Stimulated activated CD4-positive, alpha-beta T cell treated with anti-CD3 and anti-CD28 coated beads, Interleukin-2, amount 100 ng/mL, for 24 hours (primary cell): ENCODE data around the gene TTLL5.
A peak's percentile ranks its signal among the peaks of the same experiment; 100 is the strongest.

ENCODE experiments used
- DNase-seq, 2 donors: peaks; one replicate each; pipeline ENCODE4 v3.0.0-alpha.2; 2020

The TTLL5 gene

GRCh38 chr14:75976826-75977581 lies 316.0 kb downstream of the TTLL5 start:
- DNase-seq = no peak

DNA sequence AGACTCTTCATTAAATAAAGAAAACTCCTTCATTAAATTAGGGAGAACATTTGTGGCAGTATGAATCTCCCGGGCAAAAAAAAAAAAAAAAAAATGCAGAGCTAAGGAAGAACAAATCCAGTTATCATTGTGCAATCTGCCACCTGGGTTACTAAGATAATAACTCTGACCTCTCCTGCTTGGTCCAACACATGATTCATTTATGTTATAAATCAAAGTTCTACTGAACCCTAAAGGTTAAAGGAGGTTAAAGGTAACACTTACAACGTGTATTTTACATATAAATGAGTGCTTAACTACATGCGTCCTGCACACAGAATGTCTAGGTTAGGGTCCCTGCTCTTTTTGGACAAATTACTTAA lies 316.5 kb downstream of the TTLL5 start:
- DNase-seq = no peak

GRCh38 chr14:75978249-75978731 lies 317.2 kb downstream of the TTLL5 start:
- no peak for DNase-seq

DNA sequence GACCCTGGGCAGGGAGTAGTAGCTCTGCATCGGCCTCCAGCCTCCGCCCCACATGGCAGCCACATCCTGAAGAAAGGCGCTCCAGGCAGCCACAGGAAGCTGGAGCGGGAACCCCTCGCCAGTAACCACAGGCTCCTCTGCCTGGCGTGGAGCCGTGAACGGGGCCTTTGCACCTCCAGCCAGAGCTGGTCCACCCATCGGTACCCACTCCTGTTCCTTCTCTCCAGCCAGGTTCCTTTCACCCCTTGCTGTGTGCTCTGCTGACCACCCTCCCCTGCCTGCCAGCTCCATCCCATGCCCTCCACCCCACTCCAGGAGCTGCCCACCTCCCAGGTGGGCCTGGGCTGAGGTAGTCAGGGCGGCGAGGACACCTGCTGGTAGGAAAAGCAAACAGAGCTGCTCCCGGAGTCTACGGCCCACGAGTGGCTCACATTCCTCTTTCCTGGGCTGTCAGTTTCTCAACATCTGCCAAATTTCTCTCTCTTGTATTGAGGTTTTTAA lies 318.1 kb downstream of the TTLL5 start:
- peak; percentile 24 for DNase-seq

GRCh38 chr14:75979648-75980565 lies 318.9 kb downstream of the TTLL5 start:
- no peak for DNase-seq

DNA sequence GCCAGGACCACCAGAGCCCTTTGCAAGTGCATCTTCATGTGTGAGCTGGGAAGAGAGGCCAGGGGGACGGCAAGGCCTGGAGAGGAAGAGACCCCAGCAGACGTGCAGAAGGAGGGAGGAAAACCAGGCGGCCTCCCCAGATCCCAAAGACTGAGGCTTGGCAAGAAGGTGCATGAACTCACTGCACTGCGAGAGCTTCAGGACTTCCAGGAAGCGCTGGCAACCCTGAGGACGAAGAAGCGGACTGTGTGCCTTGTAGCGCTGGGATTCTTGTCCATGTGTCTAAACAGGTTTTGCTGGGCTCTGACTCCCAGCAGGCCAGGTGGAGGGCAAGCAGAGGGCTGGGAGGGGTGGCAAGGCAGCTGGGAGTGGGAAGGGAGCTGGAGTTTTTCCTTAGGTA lies 319.8 kb downstream of the TTLL5 start:
- DNase-seq = no peak

GRCh38 chr14:75981426-75982265 lies 320.6 kb downstream of the TTLL5 start, which contains the start of gene TGFB3:
TGFB3 (minus strand) TSS chr14:75981995; CDS start chr14:75980893, 1,102 bp downstream.
- peak; percentile 48 to 57 for DNase-seq

DNA sequence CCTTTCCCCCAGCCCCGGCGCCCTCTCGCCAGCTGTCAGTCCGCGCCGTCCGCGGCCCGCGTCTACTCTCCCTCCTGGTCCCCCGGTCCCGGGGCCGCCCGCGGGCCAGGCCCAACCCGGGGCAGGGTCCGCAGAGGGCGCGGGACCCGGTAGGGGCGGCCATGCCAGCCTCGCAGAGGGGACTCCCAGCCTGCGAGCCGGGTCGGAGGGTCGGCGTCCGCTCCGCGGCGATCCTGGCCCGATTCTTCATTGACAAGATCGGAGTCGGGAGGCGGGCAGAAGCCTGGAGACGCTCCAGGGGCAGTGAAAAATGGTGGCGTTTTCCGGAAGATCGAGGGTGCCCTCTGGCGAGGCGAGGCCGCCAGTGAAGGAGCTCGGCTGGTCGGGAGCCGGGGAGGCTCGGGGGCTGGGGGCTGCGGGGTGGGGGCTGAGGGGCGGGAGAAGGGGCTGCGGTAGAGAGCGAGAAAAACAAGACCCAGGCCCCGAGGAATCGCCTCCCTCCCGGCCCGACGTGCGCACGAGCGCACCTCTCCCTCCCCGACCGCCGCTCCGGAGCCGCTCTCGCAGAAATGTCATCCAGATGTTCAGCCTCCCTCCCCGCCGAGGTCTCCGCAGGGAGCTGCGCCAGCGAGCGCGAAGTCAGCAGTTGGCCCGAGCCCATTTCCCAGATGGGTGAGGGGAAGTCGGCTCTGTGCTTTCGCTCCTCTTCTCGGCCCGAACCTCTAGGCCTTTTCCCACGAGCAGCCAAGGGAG lies 321.4 kb downstream of the TTLL5 start:
- DNase-seq = peak; percentile 78 to 79

- no peak for DNase-seq
Measured at GRCh38 chr14:75983019-75983358, 321.9 kb downstream of the TTLL5 start.

DNA sequence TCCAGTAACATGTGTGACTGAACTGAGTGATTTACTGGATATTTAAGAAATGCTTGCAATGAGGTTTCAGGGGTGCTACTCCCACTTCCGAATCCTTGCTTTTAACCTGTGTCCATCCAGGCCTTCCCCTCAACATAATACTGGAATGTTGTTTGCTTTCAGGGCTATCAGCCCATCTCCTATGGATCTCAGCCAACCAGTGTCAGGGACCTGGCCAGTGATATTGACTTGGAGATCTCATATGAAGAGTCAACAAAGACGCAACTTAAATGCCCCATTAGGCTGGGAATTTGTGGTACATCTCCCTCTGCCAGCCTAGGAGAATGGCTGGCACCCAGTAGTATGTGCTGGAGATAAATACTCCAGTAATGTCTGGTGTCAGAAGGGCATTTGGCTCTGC lies 323.6 kb downstream of the TTLL5 start:
- no peak for DNase-seq

DNA sequence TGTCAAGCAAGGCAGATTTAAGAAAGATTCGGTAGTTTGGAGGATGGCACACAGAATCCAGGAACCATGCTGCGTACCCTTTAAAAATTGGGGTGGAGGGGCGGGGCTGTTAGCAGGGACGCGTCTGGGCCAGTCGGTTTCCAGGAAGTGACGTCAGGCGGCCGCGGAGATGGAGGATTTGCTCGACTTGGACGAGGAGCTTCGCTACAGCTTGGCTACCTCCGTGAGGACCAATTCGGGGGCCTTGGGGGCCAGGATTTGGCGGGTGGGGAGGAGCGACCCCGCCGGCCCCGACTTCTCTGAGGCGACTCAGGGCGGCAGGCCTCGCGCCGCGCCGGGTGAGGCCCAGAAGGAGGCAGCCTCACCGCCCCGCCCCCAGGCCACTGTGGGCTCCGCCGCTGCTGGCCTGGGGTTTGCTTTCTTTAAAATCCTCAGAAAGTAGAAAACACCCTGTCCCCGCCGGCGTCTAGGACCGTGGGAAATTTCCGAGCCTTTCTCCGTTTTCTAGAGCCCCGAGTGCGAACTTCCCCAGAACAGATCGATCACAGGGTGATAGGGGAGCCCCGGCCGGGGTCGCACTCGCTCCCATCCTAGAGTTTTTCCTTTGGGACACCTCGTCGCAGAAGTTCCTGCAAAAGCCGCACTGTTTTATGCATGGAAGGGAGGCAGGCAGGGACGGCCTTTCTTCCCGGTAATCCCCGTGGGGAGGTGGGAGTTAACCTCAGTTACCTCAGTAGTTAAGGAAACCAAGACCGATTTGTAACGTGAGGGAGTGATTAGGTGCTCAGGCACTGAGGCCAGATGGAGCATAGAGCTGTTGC lies 324.8 kb downstream of the TTLL5 start, which contains the start of gene IFT43:
Gene IFT43 (plus strand): TSS at position 146 of the 821 bp plus-strand sequence. CDS start 24 bp downstream, at position 170.
- peak; percentile 92 to 93 for DNase-seq

DNA sequence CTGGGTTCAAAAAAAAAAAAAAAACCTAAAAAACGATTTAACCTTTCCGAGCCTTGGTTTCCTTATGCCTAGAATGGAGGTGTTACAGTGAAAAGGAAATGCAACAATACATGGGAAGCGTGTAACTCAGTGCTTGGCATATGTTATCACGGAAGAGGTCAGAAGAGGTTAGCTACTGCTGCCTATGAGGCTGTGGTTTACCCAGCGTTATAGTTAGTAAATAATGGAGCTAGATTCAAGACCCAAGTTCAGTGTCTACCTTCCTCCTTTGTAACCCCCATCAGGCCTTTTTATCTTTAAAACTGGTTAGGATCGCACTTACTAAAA lies 325.4 kb downstream of the TTLL5 start:
- DNase-seq = no peak

DNA sequence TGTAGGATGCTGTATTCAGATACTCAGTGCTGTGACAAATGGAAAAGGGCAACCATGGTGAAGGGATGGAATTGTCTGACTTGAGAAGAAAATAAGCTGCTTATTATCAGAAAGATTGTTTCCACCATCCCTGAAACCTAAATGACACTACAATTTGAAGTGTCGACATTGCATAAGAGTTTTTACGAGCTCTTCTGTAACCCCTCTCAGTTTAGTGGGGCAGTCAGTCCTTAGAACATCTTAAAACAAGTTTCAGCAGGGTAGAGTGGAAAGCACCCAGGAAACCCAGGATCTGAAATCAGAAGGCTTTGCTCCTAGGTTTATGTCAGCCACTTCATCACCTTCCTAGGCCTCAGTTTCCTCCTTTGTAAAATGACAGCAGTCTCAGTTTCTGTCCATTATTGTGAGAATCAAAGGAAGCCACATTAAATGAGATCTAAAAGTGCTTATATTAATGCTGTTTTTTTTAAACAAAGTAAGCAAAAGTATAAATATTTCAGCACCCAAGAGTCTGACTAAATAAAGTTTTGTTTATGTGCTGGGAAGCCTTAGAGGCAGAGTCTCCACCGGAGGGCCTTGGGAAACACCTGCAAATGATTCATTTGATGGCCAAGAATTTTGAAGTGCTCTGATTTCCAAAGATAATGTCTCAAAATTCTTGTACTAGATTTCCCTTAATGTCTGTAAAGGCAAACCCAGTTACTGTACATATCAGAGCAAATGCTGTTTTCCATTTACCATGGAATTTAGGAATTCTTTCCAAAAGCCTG lies 326.3 kb downstream of the TTLL5 start:
- DNase-seq = no peak

DNA sequence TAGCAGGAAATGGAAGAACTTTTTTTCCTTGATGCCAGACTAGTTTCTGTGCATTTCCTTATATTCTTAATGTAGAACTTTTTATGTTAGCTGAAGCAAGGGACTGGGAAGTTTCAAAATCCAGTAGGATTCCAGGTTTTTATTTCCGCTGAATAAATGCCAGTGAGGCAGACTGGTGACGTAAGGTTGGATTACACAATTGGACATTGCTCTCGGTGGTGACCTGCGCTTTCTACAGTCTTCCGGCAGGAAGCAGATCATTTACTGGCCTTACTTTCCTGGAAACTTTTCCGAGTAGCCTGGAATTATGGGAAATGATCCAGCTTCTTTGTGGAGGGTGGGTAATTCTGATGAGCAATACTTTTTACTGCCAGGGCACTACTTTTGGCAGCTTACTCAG lies 328.1 kb downstream of the TTLL5 start:
- DNase-seq = no peak

DNA sequence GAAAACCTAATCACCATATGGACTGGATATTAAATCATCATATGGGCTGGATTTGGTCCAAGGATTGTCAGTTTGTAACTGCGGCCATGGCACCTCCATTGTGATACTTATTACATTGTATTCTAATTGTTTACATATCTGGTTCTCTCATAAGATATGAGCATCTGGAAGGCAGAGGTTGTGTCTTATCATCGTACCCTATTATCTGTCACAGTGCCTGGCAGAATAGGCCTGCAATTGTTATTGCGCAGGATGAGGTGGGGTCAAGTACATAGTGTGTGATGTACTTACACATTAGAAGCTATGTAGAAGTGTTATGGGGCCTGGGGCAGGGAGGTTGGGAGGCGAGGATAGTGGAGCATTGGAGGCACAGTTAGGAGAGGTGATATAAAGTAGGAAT lies 329.3 kb downstream of the TTLL5 start:
- no peak for DNase-seq

DNA sequence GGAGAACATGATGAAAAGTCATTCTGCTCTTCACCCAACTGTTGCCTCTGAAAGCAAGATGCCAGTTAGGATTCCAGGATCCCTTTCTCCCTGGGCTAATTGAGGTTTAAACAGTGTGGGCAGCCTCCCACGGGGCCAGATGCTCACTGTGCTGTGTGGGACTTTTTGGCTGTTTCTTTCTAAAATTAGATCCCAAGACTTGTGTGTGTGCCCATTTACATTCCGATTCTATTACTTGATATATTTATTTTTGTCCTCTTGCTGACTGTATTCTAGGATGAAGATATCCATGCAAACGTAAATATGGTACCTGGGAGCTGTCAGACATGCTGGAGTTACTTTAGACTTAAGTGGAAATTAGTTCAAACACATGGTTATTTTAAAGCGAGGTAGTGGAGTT lies 330.7 kb downstream of the TTLL5 start:
- no peak for DNase-seq

DNA sequence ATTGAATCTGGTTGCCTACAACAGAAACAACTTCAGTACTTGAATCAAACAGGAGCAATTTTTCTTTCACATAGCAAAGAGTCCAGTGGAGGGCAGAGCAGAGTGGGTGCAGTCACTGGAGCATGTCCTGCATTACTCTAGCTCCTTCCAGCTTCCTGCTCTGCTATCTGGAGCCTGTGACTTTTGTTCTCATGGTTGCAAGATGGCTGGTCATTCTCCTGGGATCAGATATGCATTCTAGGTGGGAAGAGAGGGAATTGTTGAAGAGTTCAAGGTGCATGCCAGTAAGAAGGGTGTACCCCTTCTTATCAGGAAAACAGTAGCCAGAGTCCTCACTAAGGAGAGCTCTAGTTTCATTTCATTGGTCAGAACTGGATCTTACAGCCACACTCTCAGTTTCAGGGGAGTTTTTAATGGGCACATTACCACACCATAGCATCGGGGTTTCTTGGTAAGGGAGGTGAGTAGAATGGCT lies 332.6 kb downstream of the TTLL5 start:
- DNase-seq = no peak

DNA sequence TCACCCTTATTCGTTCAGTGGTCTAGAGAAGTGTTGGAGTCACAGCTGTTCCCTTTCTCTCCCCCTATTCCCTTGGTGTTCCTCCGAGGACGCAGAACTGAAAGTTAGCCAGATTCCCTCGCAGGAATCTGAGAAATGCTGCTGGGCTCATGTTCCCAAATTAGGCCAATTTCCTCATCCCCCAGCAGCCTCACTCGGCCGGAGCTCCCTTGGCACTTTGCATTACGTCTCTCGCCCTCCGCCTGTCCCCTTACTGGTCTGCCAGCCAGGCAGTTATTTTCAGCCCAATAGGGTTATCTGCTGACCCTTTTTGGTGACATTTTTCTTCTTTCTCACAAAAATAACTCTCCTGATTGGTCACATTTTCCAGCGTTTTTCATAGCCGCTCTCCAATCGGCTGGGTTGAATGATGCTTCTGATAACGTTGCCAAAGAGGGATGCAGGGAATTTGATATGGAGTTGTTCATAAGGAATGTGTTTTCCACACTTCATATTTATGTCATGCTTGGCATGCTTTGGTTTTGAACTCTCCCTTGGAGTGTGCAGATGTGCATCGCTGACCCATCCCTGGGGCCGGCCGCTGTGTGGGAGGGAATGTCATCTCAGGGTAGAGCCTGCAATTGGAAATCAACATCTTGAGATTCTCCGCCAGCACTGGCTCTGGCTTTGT lies 334.5 kb downstream of the TTLL5 start:
- no peak for DNase-seq

- DNase-seq = no peak
Measured at GRCh38 chr14:75996488-75996887, 335.4 kb downstream of the TTLL5 start.
